ENCODE measurements around the gene FGFRL1. TPM values are rescaled to one million over a fixed set of nuclear protein-coding genes. Genes with fewer than 3 reads are reported as not detected.

FGFRL1 gene
- total RNA-seq, 1 donor = 8.6 TPM

GRCh38 chr4:1075809-1076699 is 64.6 kb downstream of the FGFRL1 start:
- TF ChIP-seq, protein P1, sequence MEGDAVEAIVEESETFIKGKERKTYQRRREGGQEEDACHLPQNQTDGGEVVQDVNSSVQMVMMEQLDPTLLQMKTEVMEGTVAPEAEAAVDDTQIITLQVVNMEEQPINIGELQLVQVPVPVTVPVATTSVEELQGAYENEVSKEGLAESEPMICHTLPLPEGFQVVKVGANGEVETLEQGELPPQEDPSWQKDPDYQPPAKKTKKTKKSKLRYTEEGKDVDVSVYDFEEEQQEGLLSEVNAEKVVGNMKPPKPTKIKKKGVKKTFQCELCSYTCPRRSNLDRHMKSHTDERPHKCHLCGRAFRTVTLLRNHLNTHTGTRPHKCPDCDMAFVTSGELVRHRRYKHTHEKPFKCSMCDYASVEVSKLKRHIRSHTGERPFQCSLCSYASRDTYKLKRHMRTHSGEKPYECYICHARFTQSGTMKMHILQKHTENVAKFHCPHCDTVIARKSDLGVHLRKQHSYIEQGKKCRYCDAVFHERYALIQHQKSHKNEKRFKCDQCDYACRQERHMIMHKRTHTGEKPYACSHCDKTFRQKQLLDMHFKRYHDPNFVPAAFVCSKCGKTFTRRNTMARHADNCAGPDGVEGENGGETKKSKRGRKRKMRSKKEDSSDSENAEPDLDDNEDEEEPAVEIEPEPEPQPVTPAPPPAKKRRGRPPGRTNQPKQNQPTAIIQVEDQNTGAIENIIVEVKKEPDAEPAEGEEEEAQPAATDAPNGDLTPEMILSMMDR (IDR thresholded peaks at IDR 0.05; ENCODE audit: insufficient read depth, low read depth, low read length) = no peak
- H3K4me3 ChIP-seq (ENCODE audit: low read depth, low read length) = no peak overlapping the region
- no peak for DNase-seq (ENCODE audit: low read depth)

Other genes starting within 250 kb of the FGFRL1 start
- not detected in 2 replicates for gene CPLX1, start 185.5 kb upstream of the FGFRL1 start, total RNA-seq
- 44.0 and 68.0 TPM in 2 replicates for gene GAK, start 79.3 kb upstream of the FGFRL1 start, total RNA-seq
- 8.2 and 10.3 TPM in 2 replicates for gene TMEM175, start 79.2 kb upstream of the FGFRL1 start, total RNA-seq
- 11.2 and 13.2 TPM in 2 replicates for gene DGKQ, start 38.1 kb upstream of the FGFRL1 start, total RNA-seq
- gene IDUA, start 24.6 kb upstream of the FGFRL1 start, total RNA-seq = 10.4 and 19.3 TPM in 2 replicates
- gene SLC26A1, start 18.2 kb upstream of the FGFRL1 start, total RNA-seq = under 0.01 and 0.32 TPM in 2 replicates
- gene RNF212, start 101.9 kb downstream of the FGFRL1 start, total RNA-seq = 2.9 and 3.0 TPM in 2 replicates
- gene SPON2, start 161.0 kb downstream of the FGFRL1 start, total RNA-seq = 197 and 601 TPM in 2 replicates
- 235 and 314 TPM in 2 replicates for gene CTBP1, start 237.5 kb downstream of the FGFRL1 start, total RNA-seq